GM18858 (cell line): Measurements from ENCODE around the gene UFL1.

Experiments
- ATAC-seq: cut with Tn5 transposase; IDR thresholded peaks from one replicate; pipeline ENCODE4 v1.9.1; 2021; ENCODE audit not compliant: unreplicated experiment

The UFL1 gene

DNA sequence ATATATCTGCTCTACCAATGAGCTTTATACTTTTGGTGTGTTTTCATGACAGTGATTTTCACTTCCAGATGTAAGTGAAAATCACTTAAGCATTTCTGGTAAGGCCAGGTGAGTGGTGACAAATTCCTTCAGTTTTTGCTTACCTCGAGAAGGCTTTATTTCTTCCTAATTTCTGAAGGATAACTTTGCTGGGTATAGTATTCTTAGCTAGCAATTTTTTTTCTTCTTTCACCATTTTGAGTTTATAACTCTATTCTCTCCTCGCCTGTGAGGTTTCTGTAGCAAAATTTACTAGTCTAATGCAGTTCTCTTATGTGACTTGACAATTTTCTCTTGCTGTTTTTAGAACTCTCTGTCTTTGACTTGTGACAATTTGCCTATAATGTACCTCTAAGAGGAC is 48.4 kb downstream of the UFL1 start:
- no peak for ATAC-seq

- ATAC-seq: no peak
Observed at GRCh38 chr6:96571551-96571950, 49.9 kb downstream of the UFL1 start.

DNA sequence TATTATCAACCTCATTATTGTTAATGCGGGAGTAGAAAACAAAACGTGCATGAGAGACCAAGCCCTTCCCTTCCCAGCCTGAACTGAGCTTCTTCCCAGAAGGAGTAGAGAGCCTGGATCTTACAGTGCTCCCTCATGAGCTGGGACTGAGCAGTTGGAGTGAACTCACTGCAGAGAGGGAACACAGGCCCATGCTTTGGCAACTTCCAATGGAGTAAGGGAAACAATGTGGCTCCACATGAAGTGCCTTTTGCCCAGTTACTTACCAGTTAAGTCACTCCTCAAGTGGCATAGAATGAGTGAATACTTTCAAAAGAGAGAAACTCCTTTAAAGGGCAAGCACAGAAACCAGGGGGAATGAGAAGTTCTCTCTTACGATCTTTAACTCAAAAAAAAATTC is 53.8 kb downstream of the UFL1 start:
- ATAC-seq: no peak

DNA sequence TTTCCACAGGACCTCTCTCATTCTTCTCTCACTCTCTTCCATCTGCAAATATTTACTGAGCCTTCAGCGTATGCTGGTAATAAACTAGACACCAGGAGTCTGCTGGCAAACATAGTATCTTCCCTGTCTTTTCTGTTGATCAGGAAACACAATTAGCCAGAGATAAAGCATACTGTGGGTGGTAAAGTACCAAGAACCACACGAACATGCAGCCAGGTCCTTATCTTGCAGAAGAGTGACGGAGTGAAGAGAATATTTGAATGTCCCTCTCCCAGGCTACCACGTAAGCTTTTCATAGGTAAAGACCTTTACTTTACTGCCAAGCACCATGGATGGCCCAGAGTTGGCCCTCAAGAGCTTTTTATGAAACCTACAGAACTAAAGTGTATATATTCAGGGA is 54.6 kb downstream of the UFL1 start:
- ATAC-seq: no peak

- ATAC-seq: no peak
Observed at GRCh38 chr6:96582021-96582420, 60.4 kb downstream of the UFL1 start.

DNA sequence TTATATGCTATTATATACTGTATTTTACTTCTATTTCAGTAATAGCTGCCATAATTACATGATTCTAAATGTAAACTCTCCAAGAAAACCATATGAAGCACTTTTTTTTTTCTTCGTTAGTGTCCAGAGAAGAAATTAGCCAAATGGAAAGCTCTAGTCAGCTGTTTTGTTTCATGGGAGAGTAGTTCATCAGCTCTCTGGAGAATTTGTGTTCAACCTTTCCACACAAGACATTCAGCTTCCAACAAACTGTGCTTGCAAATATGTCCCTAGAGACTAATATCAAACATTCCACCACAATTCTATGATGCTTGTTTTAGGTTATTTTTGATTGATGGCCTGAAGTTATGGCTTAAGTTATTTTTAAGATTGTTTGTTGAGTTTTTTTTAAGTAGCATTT is 60.8 kb downstream of the UFL1 start:
- no peak for ATAC-seq

DNA sequence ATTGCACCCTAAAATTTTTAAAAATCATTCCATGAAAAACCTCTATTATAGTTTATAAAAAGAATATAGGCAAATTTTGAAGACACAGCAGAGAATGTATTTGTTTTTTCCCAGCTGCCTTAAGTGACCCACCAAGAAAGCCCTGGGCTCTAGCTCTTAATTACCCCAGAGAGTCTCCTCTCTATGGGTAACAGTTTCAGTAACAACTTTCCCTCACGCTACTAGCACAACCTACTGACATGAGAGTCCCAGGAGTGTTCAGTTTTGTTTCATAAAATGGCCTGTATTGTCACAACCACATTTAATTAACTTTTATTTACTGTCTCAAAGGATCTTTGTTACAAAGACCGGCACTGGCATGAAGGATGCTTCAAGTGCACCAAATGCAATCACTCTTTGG is 82.8 kb downstream of the UFL1 start:
- no peak for ATAC-seq
